Ishikawa (cell line): ENCODE measurements around the gene SDK1.

Source experiments
- CEBPB ChIP-seq: IDR thresholded peaks from 2 replicates; pipeline ENCODE4 v1.6.1; 2012
- EGR1 ChIP-seq: IDR thresholded peaks from 2 replicates; pipeline ENCODE4 v1.6.1; 2012
- FOXM1 ChIP-seq: IDR thresholded peaks from 2 replicates; pipeline ENCODE4 v1.6.1; 2012; ENCODE audit warnings: low read depth, borderline replicate concordance
- RAD21 ChIP-seq: IDR thresholded peaks from 2 replicates; pipeline ENCODE4 v1.6.1; 2012; ENCODE audit warnings: low read depth
- TEAD4 ChIP-seq: IDR thresholded peaks from 2 replicates; pipeline ENCODE4 v1.6.1; 2012
- TF ChIP-seq, protein P1 (sequence below): IDR thresholded peaks from 2 replicates; pipeline ENCODE4 v1.6.1; 2012
- TF ChIP-seq, protein P2 (sequence below): IDR thresholded peaks from 2 replicates; pipeline ENCODE4 v1.6.1; 2012; ENCODE audit warnings: low read depth, mild to moderate bottlenecking
- TF ChIP-seq, protein P3 (sequence below): IDR thresholded peaks from 2 replicates; pipeline ENCODE4 v1.6.1; 2012

DNA sequence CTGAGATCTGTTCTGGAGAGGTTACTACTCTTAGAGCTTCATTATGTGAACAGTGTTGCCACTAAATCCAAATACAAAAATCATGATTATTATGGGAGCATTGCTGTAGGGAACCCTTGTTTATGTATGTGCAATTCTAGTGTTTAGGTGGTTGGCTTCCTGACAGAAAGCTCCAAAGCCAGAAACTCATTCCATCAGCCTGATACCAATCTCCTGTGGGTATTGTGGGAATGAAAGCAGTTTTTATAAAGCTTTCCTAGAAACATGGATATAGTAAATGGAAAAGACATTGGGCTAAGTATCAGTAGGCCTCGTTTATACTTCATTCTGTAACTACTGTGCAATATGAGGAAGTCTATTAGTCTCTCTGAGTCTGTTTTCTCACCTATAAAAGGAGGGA is 6.4 kb downstream of the SDK1 start:
- no peak for TF ChIP-seq CEBPB
- no peak for TF ChIP-seq RAD21
- TF ChIP-seq, protein P1, sequence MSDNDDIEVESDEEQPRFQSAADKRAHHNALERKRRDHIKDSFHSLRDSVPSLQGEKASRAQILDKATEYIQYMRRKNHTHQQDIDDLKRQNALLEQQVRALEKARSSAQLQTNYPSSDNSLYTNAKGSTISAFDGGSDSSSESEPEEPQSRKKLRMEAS, result no peak
- TF ChIP-seq EGR1, result no peak
- TF ChIP-seq, protein P2, sequence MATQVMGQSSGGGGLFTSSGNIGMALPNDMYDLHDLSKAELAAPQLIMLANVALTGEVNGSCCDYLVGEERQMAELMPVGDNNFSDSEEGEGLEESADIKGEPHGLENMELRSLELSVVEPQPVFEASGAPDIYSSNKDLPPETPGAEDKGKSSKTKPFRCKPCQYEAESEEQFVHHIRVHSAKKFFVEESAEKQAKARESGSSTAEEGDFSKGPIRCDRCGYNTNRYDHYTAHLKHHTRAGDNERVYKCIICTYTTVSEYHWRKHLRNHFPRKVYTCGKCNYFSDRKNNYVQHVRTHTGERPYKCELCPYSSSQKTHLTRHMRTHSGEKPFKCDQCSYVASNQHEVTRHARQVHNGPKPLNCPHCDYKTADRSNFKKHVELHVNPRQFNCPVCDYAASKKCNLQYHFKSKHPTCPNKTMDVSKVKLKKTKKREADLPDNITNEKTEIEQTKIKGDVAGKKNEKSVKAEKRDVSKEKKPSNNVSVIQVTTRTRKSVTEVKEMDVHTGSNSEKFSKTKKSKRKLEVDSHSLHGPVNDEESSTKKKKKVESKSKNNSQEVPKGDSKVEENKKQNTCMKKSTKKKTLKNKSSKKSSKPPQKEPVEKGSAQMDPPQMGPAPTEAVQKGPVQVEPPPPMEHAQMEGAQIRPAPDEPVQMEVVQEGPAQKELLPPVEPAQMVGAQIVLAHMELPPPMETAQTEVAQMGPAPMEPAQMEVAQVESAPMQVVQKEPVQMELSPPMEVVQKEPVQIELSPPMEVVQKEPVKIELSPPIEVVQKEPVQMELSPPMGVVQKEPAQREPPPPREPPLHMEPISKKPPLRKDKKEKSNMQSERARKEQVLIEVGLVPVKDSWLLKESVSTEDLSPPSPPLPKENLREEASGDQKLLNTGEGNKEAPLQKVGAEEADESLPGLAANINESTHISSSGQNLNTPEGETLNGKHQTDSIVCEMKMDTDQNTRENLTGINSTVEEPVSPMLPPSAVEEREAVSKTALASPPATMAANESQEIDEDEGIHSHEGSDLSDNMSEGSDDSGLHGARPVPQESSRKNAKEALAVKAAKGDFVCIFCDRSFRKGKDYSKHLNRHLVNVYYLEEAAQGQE, result no peak
- no peak for TF ChIP-seq TEAD4
- TF ChIP-seq, protein P3, sequence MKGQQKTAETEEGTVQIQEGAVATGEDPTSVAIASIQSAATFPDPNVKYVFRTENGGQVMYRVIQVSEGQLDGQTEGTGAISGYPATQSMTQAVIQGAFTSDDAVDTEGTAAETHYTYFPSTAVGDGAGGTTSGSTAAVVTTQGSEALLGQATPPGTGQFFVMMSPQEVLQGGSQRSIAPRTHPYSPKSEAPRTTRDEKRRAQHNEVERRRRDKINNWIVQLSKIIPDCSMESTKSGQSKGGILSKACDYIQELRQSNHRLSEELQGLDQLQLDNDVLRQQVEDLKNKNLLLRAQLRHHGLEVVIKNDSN, result no peak
- no peak for TF ChIP-seq FOXM1
